SK-N-SH (cell line): Measurements from ENCODE around the gene GNS.

ENCODE experiments used
- ELF1 ChIP-seq: IDR thresholded peaks from 2 replicates; pipeline ENCODE4 v1.4.0; 2012
- MXI1 ChIP-seq: IDR thresholded peaks from 2 replicates; pipeline ENCODE4 v1.6.1; 2012; ENCODE audit warnings: mild to moderate bottlenecking, low read depth, low read length, improper control_type of control experiment
- NRF1 ChIP-seq: IDR thresholded peaks from 2 replicates; pipeline ENCODE4 v1.6.1; 2012; ENCODE audit warnings: low read depth, mild to moderate bottlenecking, low read length
- POLR2AphosphoS5 ChIP-seq: IDR thresholded peaks from 2 replicates; pipeline ENCODE4 v1.6.1; 2012; ENCODE audit warnings: low read depth, low read length
- REST ChIP-seq: IDR thresholded peaks from 2 replicates; pipeline ENCODE4 v1.6.1; 2012; ENCODE audit warnings: mild to moderate bottlenecking, low read depth, low read length, moderate library complexity
- TAF1 ChIP-seq: IDR thresholded peaks from 2 replicates; pipeline ENCODE4 v1.6.1; 2012; ENCODE audit warnings: low read depth, mild to moderate bottlenecking, low read length, moderate library complexity, borderline replicate concordance
- TF ChIP-seq, protein P1 (sequence below): fragments of 200-600 bp; sonication (generic); IDR thresholded peaks from 2 replicates; pipeline ENCODE4 v1.6.1; 2017; ENCODE audit warnings: antibody characterized with exemption, mild to moderate bottlenecking, moderate library complexity

DNA sequence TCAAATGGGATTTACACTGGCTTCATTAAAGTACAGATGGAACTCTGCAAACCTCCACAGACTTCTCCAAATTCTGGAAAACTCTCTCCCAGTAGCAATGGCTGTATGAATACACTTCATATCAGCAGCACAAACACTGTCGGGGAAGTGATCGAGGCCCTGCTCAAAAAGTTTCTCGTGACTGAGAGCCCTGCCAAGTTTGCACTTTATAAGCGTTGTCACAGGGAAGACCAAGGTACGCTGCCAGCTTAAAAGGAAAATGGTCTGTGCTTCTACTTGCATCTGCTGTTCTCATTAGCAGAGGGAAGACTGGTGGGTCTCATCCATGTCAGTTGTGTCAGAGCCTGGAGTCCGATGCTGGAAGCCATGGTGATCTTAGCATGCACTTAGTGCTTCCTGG lies 71.0 kb downstream of the GNS start:
- TF ChIP-seq, protein P1, sequence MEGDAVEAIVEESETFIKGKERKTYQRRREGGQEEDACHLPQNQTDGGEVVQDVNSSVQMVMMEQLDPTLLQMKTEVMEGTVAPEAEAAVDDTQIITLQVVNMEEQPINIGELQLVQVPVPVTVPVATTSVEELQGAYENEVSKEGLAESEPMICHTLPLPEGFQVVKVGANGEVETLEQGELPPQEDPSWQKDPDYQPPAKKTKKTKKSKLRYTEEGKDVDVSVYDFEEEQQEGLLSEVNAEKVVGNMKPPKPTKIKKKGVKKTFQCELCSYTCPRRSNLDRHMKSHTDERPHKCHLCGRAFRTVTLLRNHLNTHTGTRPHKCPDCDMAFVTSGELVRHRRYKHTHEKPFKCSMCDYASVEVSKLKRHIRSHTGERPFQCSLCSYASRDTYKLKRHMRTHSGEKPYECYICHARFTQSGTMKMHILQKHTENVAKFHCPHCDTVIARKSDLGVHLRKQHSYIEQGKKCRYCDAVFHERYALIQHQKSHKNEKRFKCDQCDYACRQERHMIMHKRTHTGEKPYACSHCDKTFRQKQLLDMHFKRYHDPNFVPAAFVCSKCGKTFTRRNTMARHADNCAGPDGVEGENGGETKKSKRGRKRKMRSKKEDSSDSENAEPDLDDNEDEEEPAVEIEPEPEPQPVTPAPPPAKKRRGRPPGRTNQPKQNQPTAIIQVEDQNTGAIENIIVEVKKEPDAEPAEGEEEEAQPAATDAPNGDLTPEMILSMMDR: no peak
- TF ChIP-seq POLR2AphosphoS5 (no peak), NRF1 (no peak), MXI1 (no peak), TAF1 (no peak), ELF1 (no peak), REST (no peak)
